Measurements from ENCODE around the gene PIK3R1. TPM values are rescaled to one million over a fixed set of nuclear protein-coding genes. Genes with fewer than 3 reads are reported as not detected.

The PIK3R1 gene
- total RNA-seq, 6 experiments from 2014 or later = 36.3 to 173 (median 72.8) TPM

DNA sequence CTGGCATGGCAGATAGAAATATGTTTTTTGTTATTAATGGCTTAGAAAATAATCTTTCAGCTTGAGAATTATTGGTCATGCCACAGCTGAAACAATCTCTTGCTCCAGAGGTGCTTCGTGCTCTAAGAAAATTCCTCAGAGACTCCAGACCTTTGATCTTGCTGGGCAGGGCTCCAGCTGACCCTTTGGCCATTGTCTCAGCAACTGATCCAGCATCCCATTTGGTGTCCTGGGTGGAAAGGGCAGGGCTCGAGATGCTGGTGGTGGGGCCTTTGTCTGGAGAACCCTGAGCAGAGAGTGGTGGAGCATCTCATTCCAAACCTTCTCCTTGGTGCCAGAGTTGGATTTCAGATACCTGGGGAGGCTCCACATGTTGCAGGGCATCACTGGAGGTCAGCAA lies 43.2 kb upstream of the PIK3R1 start:
- Histone ChIP-seq H3K4me3 (no peak overlapping the region), H3K27me3 (no peaks in the 10 kb centered on the region), H3K27ac (peak overlapping the region in 2 of 3 donors; percentile 67 to 86), H3K9me3 (no peaks in the 10 kb centered on the region), H3K4me1 (peaks cover 0 to 48% (median 13%) of the 10 kb centered on the region in 4 donors), H3K36me3 (no peaks in the 10 kb centered on the region)
- DNase-seq (peak; percentile 51 to 88 (median 85)), ATAC-seq (peak; percentile 59 to 73 (median 64))
- TF ChIP-seq, protein P1, sequence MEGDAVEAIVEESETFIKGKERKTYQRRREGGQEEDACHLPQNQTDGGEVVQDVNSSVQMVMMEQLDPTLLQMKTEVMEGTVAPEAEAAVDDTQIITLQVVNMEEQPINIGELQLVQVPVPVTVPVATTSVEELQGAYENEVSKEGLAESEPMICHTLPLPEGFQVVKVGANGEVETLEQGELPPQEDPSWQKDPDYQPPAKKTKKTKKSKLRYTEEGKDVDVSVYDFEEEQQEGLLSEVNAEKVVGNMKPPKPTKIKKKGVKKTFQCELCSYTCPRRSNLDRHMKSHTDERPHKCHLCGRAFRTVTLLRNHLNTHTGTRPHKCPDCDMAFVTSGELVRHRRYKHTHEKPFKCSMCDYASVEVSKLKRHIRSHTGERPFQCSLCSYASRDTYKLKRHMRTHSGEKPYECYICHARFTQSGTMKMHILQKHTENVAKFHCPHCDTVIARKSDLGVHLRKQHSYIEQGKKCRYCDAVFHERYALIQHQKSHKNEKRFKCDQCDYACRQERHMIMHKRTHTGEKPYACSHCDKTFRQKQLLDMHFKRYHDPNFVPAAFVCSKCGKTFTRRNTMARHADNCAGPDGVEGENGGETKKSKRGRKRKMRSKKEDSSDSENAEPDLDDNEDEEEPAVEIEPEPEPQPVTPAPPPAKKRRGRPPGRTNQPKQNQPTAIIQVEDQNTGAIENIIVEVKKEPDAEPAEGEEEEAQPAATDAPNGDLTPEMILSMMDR (IDR thresholded peaks at IDR 0.05) = no peak
- TF ChIP-seq POLR2A (IDR thresholded peaks at IDR 0.05) = no peak
- WGBS (ENCODE audit: insufficient coverage, low coverage, low lambda C conversion rate, missing lambda C conversion rate) = 10% methylated on average over 2 of the region's 2 CpGs
- intact Hi-C loops (cut with DNase I) = no loop called here

DNA sequence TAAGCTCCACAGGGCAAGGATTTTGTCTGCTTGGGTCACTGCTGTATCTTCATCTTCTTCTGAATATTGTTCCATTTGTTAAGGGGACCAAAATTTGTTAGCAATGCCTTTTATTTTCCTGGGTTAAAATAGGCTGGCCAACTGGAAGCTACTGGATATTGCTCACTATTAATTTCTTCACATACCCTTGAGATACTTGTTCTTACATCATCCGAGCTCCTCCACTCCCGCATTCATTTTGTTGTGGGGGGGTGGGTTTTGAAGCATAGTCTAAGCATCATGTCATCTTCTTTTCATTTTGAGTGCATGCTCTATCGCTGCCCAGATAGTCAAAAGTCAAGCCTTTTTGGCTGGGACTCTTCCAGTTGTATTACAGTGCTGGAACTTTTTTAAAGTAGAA lies 42.5 kb upstream of the PIK3R1 start:
- no peak overlapping the region for H3K27ac ChIP-seq
- 82% methylated on average over 3 of the region's 3 CpGs for WGBS (ENCODE audit: insufficient coverage, low coverage, low lambda C conversion rate, missing lambda C conversion rate)
- no peak overlapping the region for H3K4me3 ChIP-seq
- no peaks in the 10 kb centered on the region for H3K27me3 ChIP-seq
- TF ChIP-seq, protein P1 (IDR thresholded peaks at IDR 0.05) = no peak
- TF ChIP-seq POLR2A (IDR thresholded peaks at IDR 0.05) = no peak
- no peaks in the 10 kb centered on the region for H3K9me3 ChIP-seq
- peaks cover 0 to 41% (median 9%) of the 10 kb centered on the region in 4 donors for H3K4me1 ChIP-seq
- no peaks in the 10 kb centered on the region for H3K36me3 ChIP-seq
- intact Hi-C loops (cut with DNase I) = no loop called here
- DNase-seq (no peak), ATAC-seq (no peak)

DNA sequence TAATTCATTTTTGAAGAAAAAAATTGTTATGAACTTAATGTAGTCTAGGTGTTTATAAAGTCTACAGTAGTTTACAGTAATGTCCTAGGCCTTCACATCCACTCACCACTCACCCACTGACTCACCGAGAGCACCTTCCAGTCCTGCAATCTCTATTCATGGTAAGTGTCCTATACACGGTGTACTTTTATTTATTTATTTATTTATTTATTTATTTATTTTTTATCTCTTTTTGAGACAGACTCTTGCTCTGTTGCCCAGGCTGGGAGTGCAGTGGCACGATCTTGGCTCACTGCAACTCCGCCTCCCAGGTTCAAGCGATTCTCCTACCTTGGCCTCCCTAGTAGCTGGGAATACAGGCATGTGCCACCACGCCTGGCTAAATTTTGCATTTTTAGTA lies 39.3 kb upstream of the PIK3R1 start:
- no peaks in the 10 kb centered on the region for H3K27me3 ChIP-seq
- H3K27ac ChIP-seq = no peak overlapping the region
- intact Hi-C loops (cut with DNase I) = no loop called here
- H3K4me1 ChIP-seq = peaks cover 0 to 15% (median 5%) of the 10 kb centered on the region in 4 donors
- no peak for ATAC-seq
- TF ChIP-seq POLR2A (IDR thresholded peaks at IDR 0.05) = no peak
- TF ChIP-seq, protein P1 (IDR thresholded peaks at IDR 0.05) = no peak
- no peak overlapping the region for H3K4me3 ChIP-seq
- H3K36me3 ChIP-seq = no peaks in the 10 kb centered on the region
- no peaks in the 10 kb centered on the region for H3K9me3 ChIP-seq
- 96% methylated on average over 6 of the region's 6 CpGs for WGBS (ENCODE audit: insufficient coverage, low coverage, low lambda C conversion rate, missing lambda C conversion rate)
- no peak for DNase-seq

DNA sequence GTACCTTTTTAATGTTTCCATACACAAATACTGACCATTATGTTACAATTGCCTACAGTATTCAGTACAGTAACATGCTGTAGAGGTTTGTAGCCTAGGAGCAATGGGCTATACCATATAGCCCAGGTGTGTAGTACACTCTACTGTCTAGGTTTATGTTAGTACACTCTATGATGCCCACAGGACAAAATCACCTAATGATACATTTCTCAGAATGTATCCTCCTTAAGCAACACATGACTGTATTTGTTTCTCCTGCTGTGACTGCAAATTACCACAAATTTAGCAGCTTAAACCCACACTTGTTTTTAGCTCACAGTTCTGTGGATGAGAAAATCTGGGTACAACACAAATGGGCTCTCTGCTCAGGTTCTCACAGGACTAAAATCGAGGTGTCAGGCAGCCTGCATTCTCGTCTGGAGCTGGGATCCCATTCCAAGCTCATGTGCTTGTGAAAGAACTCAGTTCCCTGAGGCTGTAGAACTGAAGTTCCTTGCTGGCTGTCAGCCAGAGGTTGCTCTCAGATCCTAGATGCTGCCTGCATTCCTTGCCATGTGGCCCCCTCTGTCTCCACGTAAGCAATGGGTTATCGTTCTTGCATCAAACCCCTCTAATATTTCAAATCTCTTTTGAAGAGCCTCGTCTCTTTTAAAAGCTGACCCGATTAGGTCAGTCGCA lies 38.6 kb upstream of the PIK3R1 start:
- no peak for TF ChIP-seq POLR2A (IDR thresholded peaks at IDR 0.05)
- TF ChIP-seq, protein P1 (IDR thresholded peaks at IDR 0.05) = no peak
- no peak overlapping the region for H3K4me3 ChIP-seq
- intact Hi-C loops (cut with DNase I) = no loop called here
- H3K36me3 ChIP-seq = no peaks in the 10 kb centered on the region
- no peaks in the 10 kb centered on the region for H3K9me3 ChIP-seq
- 92% methylated on average over 7 of the region's 7 CpGs for WGBS (ENCODE audit: insufficient coverage, low coverage, low lambda C conversion rate, missing lambda C conversion rate)
- DNase-seq (no peak), ATAC-seq (no peak)
- no peak overlapping the region for H3K27ac ChIP-seq
- no peaks in the 10 kb centered on the region for H3K27me3 ChIP-seq
- peaks cover 0 to 10% (median 1%) of the 10 kb centered on the region in 4 donors for H3K4me1 ChIP-seq
